ENCODE measurements around the gene MYEF2. TPM values are rescaled to one million over a fixed set of nuclear protein-coding genes. Genes with fewer than 3 reads are reported as not detected.

Gene MYEF2
- polyA plus RNA-seq, 1 experiment = 5.5 TPM

GRCh38 chr15:48132874-48133273 is 45.2 kb downstream of the MYEF2 start:
- no peak for TF ChIP-seq CTCF (IDR thresholded peaks at IDR 0.05; ENCODE audit: insufficient read depth, low read depth, low read length)
- ChIA-PET POLR2A (no interaction called here), CTCF (no interaction called here)
- no peak for DNase-seq (ENCODE audit: low read depth)
- H3K36me3 ChIP-seq (ENCODE audit: control insufficient read depth, insufficient read depth, low read length) = no peaks in the 10 kb centered on the region
- no peak overlapping the region for H3K4me3 ChIP-seq (ENCODE audit: low read depth, low read length)
- no peaks in the 10 kb centered on the region for H3K27me3 ChIP-seq (ENCODE audit: control insufficient read depth, insufficient read depth, low read length)

- ChIA-PET CTCF (no interaction called here), POLR2A (no interaction called here)
- no peak for TF ChIP-seq CTCF (IDR thresholded peaks at IDR 0.05; ENCODE audit: insufficient read depth, low read depth, low read length)
Observed at GRCh38 chr15:48131324-48131723, 46.8 kb downstream of the MYEF2 start.

GRCh38 chr15:48126667-48127355 is 51.3 kb downstream of the MYEF2 start:
- CTCF ChIA-PET = interaction anchor here (1.1 to 1.7 kb wide), 4 partner anchors 9 to 15 kb away, joined by 3 to 6 read pairs (median 3); no protein-coding TSS in a partner anchor
- DNase-seq (ENCODE audit: low read depth) = no peak
- no peak overlapping the region for H3K4me3 ChIP-seq (ENCODE audit: low read depth, low read length)
- H3K27me3 ChIP-seq (ENCODE audit: control insufficient read depth, insufficient read depth, low read length) = no peaks in the 10 kb centered on the region
- POLR2A ChIA-PET = no interaction called here
- no peak for TF ChIP-seq CTCF (IDR thresholded peaks at IDR 0.05; ENCODE audit: insufficient read depth, low read depth, low read length)
- H3K36me3 ChIP-seq (ENCODE audit: control insufficient read depth, insufficient read depth, low read length) = no peaks in the 10 kb centered on the region

More at GRCh38 chr15:48131324-48131723, 46.8 kb downstream of the MYEF2 start:
- no peak for DNase-seq (ENCODE audit: low read depth)
- H3K27me3 ChIP-seq (ENCODE audit: control insufficient read depth, insufficient read depth, low read length) = no peaks in the 10 kb centered on the region
- no peaks in the 10 kb centered on the region for H3K36me3 ChIP-seq (ENCODE audit: control insufficient read depth, insufficient read depth, low read length)
- no peak overlapping the region for H3K4me3 ChIP-seq (ENCODE audit: low read depth, low read length)

GRCh38 chr15:48121849-48122248 is 56.2 kb downstream of the MYEF2 start:
- POLR2A ChIA-PET = no interaction called here
- DNase-seq (ENCODE audit: low read depth) = no peak
- no peak for TF ChIP-seq CTCF (IDR thresholded peaks at IDR 0.05; ENCODE audit: insufficient read depth, low read depth, low read length)
- CTCF ChIA-PET = no interaction called here
- Histone ChIP-seq H3K27me3 (ENCODE audit: control insufficient read depth, insufficient read depth, low read length) (no peaks in the 10 kb centered on the region), H3K4me3 (ENCODE audit: low read depth, low read length) (no peak overlapping the region), H3K36me3 (ENCODE audit: control insufficient read depth, insufficient read depth, low read length) (no peaks in the 10 kb centered on the region)

- POLR2A ChIA-PET = no interaction called here
- DNase-seq (ENCODE audit: low read depth) = no peak
- no peaks in the 10 kb centered on the region for H3K27me3 ChIP-seq (ENCODE audit: control insufficient read depth, insufficient read depth, low read length)
Observed at GRCh38 chr15:48120745-48121144, 57.4 kb downstream of the MYEF2 start, which contains the start of gene SLC24A5. SLC24A5 (plus strand) TSS chr15:48120990; CDS start chr15:48121045, 55 bp downstream.

More at GRCh38 chr15:48120745-48121144, 57.4 kb downstream of the MYEF2 start, which contains the start of gene SLC24A5:
- Histone ChIP-seq H3K4me3 (ENCODE audit: low read depth, low read length) (no peak within 1 kb of the TSS), H3K36me3 (ENCODE audit: control insufficient read depth, insufficient read depth, low read length) (no peaks in the 10 kb centered on the region)
- CTCF ChIA-PET = no interaction called here
- TF ChIP-seq CTCF (IDR thresholded peaks at IDR 0.05; ENCODE audit: insufficient read depth, low read depth, low read length) = no peak
